ENCODE measurements around the gene MYO5C.

DNA sequence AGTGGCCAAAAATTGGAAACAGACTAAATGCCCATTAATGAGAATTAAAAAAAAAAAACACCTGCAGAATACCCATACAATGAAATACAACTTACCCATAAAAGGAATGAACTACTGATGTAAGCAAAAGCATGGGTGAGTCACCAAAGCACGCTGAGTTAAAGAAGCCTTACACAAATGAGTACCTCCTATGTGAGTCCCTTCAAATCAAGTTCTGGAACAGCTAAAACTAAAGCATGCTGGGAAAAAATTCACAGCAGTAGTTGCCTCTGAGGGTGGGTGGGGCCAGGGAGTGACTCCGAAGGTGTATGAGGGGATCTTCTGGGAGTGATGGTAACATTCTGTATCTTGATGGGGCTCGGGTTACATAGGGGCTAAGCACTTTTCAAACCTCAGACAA lies 11.4 kb downstream of the MYO5C start:
- TF ChIP-seq POLR2AphosphoS5 (IDR thresholded peaks at IDR 0.05; ENCODE audit: insufficient read depth, low read depth, low read length), result no peak
- TF ChIP-seq, protein P1, sequence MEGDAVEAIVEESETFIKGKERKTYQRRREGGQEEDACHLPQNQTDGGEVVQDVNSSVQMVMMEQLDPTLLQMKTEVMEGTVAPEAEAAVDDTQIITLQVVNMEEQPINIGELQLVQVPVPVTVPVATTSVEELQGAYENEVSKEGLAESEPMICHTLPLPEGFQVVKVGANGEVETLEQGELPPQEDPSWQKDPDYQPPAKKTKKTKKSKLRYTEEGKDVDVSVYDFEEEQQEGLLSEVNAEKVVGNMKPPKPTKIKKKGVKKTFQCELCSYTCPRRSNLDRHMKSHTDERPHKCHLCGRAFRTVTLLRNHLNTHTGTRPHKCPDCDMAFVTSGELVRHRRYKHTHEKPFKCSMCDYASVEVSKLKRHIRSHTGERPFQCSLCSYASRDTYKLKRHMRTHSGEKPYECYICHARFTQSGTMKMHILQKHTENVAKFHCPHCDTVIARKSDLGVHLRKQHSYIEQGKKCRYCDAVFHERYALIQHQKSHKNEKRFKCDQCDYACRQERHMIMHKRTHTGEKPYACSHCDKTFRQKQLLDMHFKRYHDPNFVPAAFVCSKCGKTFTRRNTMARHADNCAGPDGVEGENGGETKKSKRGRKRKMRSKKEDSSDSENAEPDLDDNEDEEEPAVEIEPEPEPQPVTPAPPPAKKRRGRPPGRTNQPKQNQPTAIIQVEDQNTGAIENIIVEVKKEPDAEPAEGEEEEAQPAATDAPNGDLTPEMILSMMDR (IDR thresholded peaks at IDR 0.05; ENCODE audit: extremely low read depth in 1 of 2, insufficient read depth in 1 of 2, low read depth in 1 of 2, low read length in 2 of 2), result no peak
- no peak for TF ChIP-seq EZH2 (IDR thresholded peaks at IDR 0.05; ENCODE audit: borderline replicate concordance, low read depth, low read length, severe bottlenecking)
- no peak for TF ChIP-seq POLR2A (IDR thresholded peaks at IDR 0.05; ENCODE audit: low read depth, low read length)
